HG02798 (cell line): Measurements from ENCODE around the gene LYPD5.
"Not testable (repeated sequence)": the region's sequence is repeated elsewhere in the genome, so short reads cannot be mapped to it uniquely, and the experiment has no call there.

Source experiments
- ATAC-seq: cut with Tn5 transposase; IDR thresholded peaks from one replicate; pipeline ENCODE4 v1.9.1; 2021; ENCODE audit warnings: mild to moderate bottlenecking; ENCODE audit not compliant: unreplicated experiment, poor library complexity

LYPD5 gene

DNA sequence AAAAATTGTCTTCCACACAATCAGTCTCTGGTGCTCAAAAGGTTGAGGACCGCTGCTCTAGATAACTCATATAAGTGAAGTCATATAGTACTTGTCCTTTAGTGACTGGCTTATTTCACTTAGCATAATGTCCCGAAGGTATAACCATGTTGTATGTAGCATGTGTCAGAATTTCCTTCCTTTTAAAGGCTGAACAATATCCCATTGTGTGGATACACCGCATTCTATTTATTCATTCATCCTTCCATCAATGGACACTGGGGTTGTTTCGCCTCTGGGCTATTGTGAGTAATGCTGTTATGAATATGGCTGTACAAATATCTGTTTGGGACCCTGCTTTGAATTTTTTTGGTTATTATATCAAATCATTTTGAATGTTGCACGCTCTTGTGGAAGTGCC is 4.6 kb upstream of the LYPD5 start:
- ATAC-seq = no peak

DNA sequence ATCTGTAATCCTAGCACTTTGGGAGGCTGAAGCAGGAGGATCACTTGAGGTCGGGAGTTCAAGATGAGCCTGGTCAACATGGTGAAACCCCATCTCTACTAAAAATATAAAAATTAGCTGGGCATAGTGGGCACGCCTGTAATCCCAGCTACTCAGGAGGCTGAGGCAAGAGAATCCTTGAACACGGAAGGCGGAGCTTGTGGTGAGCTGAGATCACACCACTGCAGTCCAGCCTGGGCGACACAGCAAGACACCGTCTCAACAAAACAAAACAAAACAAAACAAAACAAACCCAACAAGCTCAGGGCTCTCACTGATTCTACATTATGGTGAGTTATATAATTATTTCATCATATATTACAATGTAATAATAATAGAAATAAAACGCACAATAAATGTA is 4.2 kb upstream of the LYPD5 start:
- ATAC-seq = not testable (repeated sequence)

DNA sequence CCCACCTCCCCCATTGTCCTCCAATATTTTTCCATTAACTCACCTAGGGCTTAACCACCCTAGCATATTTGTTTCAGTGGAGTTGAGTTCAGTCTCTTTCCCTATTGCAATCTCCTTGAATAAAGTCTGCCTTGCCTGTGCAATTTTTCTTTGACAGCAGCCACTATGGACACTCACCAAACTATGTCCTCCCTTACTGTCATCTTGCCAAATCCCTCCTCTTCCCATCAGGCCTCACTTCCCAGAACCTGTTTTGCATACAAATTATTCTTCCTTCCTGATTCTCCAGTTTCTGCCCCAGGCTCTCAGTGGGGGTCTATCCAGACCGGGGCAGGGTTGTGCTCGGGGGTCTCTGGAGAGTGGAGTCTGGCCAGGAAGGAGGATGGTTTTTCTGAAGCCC is 2.2 kb upstream of the LYPD5 start:
- ATAC-seq = no peak

DNA sequence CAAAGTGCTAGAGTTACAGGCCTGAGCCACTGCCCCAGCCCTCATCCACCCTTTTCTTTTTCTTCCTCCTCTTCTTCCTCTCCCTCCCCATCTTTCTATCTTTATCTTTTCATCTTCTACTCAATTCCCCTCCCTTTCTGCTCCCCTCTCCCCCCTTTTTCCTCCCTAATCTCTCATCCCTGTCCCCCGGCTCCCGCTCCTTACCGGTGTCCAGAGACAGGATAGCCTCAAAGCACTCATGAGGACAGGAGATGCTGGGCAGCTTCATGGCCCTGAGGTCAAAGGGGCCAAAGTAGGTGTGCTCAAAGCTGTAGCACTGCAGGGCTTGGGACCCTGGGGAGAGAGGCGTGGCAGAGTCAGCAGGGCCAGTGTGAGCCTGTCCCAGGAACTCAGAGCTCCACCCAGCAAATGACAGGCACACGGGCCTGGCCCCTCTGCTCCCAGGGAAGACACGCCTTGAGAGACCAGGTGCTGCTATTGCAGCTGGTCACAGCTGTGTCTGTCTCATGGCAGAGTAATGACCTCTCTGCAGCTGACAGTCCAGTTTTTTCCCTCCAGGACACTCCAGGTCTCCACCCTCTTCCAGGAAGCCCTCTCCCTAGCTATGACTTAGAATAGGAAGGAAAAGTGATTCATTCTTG is 2.6 kb downstream of the LYPD5 start:
- ATAC-seq = no peak

DNA sequence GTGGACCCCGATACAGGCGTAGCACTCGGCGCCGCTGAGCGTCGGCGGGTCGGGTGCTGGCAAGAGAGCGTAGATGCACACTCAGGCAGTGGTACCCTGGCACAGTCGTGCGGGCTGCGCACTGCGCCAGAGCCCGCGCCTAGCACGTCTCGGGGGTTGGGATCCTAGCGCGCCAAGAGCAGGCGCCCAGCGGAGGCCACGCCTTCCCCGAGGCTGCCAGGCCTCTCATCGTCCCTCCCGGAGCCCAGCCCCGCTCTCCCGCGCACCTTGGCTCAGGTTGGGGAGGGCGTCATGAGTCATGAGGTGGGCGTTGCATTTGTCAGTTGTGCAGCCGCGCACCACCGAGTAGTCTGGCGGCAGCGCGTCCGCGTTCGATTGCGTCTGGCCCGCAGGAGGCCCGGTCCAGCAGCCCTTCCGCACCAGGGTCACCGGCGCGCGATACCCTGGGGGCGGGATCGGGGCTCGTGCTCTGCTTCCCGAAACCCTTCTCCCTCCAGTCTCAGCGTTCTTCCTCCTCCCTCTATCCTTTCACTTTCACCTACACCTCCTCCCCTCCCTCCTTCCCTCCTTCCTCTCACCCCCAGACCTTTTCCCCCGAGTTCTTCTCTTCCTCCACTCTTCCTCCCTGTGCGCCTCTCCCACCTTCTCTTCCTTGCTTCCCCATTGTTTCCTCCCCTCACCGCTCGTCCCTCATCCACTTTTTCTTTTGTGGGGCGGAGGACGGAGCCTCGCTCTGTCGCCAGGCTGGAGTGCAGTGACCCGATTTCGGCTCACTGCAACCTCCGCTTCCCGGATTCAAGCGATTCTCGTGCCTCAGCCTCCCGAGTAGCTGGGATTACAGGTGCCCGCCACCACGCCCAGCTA is 3.5 kb downstream of the LYPD5 start:
- no peak for ATAC-seq

DNA sequence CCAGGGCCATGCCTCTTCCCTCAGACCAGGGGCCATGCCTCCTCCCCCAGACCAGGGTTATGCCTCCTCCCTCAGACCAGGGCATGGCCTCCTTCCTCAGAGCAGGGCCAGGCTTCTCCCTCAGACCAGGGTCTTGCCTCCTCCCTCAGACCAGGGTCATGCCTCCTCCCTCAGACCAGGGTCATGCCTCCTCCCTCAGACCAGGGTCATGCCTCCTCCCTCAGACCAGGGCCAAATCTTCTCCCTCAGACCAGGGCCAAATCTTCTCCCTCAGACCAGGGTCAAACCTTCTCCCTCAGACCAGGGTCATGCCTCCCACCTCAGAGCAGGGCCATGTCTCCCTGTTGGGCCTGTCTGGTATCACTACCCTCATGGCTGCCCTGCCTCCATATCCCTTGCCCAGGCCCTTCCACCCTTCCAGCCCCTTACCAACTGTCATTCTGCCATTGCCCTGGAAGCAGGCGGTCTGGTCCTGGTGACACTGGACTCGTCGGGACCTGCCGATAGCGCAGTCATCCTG is 4.2 kb downstream of the LYPD5 start:
- ATAC-seq = no peak

DNA sequence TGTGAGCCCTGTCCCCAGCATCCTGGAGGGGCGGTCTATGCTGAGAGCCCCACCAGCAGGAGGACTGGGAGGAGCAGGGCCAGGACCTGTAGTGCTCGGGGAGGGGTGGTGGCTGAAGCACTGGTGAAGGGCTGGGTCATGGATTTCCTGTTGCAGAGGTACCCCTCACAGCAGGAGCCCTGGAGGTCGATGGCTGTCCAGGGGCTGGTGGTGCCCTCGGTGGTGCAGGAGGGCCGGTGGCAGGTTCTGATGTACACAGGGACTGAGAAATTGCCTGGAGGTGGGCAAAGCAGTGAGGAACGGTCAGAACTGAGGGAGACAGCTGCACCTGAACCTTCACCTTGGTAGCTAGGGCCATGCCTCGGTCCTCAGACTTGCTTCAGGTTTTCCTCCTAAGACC is 4.7 kb downstream of the LYPD5 start:
- ATAC-seq = no peak

DNA sequence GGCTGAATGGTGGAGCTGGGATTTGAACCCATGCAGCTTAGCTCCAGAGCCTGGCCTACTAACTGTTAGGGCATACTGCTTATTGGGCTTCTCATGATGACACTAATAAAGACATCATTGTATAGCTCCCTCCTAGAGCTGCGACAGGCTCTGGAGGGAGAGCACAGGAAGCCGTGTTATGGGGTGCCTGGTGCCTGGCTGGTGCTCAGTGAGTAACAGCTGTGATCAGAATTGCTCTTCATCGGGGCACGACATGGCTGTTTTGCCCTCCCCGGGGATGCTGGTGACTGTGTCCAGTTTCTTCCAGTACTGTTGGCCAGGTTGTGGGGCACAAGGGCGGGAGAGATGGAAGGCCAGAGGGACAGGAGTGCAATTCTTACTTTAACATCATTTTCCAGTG is 5.1 kb downstream of the LYPD5 start:
- no peak for ATAC-seq

DNA sequence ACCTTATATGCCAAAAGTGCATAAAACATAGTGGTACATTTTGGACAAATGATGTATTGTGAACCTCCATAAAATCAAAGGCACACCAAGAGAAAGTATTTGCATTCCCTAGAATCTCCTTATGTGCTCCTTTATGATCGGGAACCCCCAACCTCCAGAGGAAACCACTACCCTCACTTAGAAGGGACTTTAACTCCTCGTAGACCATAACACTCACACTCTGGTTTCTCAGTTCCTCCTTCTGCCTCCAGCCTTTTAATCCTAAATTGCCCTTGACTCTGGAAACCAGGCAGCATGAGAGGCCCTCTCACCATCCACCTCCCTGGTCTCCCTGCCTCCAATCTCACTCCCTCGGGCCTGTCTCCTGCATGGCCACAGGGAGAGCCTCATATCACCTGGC is 11.7 kb downstream of the LYPD5 start:
- no peak for ATAC-seq

DNA sequence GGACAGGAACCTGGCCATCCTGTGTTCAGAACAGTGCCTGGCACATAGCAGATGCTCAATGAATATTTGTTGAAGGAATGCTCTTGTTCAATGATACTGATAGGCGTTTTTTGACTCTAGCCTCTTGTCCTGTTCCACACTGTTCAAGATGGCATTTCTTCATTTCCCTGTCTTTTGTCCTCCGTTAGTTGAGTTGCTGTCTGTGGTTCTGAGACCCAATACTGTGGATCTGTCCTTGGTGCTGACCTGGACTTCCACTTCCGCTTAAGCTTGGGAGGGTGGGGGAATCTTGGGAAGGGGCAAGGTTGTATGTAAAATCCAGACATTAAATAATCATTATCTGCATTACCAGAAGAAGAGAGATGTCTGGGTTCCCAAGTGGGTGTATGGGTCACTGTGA is 13.2 kb downstream of the LYPD5 start:
- no peak for ATAC-seq

DNA sequence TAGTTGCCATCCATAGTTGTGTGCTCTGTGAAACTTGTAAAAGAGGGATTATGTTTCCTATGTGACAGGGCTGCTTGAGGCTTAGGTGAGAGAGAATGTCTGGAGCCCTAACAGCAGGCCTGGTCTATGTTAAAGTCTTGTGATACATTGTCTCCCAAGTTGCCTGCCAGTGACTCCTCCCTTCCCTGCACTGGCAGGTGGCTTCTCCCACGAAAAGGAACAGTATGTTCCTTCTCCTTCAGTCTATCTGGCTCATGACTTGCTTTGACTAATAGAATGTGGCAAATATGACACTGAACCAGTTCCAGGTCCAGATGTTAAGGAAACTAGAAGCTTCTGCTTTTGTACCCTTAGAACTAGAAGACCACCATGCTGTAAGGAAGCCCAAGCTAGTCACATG is 15.6 kb downstream of the LYPD5 start:
- no peak for ATAC-seq

DNA sequence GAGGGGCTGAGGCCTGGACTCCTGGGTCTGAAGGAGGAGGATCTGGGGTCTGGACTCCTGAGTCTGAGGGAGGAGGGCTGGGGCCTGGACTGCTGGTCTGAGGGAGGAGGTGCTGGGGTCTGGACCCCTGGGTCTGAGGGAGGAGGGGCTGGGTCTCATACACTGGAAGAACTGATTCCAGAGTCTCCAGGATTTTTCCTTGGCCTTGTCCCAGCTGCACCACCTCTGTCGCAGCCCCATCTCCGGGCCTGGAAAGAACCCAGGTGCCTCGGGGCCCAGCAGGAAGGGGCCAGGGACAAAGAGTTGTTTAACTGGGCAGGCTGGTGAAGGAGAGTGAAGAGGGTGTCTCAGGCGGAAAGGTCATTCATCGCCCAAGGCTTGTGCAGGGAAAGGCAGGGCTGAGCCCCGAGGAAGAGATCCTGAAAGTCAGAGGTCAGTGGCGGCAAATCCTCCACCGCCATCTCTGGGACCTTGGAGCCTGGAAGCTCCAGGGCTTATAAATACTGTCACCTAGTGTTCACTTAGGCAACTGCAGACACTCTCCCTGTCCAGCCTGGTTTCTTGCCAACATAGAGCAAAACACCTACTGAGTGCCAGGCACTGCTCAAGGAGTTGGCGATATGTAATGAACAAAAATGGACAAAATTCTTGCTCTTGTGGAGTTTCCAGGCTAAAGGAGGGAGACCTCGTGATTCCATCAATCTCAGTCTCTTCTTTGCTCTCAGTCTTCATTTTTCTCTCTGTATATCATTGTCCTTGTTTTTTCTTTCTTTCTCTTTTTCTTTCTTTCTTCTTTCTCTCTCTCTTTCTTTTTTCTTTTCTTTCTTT is 17.1 kb downstream of the LYPD5 start:
- peak; percentile 36 for ATAC-seq

DNA sequence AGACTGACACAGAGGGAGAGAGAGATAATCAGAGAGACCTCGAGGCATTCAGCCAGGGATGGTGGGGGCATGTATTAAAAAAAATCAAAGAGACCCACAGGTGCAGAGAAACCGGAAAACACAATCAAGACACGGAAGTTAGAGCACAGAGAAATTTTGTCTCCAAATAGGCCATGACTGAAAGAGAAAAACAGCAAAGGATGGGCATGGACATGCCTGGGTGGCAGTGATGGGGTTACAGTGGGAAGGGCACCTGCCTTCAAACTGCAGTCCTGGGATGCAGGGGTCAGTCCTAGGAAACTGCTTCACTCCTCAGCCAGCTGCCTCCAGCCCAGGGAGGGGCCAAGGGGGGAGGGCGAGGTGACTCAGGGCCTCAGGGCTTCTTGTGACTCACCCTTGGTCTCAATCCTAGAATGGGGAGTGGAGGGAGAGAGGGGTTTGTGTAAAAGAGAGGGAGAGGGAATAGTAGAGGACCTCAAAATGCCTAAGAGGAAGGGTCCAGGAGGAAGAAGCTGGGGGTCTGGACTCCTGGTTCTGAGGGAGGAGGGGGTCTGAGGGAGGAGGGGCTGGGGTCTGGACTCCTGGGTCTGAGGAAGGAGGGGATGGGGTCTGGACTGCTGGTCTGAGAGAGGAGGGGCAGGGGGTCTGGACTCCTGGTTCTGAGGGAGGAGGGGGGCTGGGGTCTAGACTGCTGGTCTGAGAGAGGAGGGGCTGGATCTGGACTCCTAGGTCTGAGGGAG is 17.8 kb downstream of the LYPD5 start:
- ATAC-seq = no peak

DNA sequence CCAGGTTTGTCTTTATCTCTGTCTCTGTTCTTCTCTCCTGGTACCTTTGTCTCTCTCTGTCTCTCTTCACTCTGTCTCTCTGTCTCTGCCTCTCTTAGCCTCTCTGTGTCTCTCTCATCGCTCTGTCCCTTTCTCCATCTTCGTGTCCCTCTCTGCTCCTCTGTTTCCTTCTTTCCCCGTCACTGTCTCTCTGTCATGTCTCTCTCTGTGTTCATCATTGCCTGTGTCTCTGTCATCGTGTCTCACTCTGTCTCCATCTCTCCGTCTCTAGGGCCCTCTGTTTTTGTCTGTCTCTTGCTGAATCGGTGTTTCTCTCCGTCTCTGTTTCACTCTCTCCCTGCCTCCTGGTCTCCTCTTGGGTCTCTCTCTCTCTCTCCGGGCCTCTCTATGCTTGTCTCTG is 18.6 kb downstream of the LYPD5 start:
- no peak for ATAC-seq

DNA sequence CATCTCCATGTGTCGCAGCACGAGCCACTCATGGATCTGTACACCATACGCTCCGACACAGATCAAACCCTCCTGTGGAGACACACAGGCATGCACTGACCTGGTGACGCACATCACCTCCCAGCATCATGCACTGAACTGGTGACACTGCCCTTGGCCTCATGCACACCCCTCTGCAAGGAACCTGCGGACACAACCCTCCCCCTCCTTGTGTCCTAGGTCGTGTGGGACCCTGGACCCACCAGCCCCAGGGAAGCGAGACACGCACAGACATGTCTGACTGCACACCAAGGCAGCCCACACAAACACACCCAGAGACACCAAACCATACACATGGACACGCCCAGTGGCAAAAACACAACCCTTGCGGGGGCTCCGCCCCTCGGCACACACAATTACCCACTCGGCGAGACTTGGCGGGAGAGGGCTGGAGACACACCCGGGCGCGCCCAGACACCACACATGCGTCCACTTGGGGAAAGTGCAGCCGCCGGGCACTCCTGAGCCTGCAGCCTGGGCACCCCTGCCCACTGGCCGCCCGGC is 19.5 kb downstream of the LYPD5 start:
- peak; percentile 30 for ATAC-seq

DNA sequence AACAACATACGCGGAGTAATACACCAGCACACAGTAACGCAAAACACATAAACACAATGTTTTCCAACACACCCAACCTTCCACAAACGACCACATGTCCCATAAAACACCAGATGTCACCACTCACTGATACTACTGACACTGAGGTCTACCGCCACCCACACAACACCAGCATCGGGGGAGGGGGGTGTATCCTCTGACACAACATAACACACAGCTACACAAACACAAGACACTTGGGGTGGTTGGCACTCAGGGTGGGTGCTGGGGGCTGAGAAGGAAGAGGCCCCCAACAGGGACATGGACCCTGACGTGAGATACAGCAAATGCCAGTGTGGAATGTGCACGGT is 20.0 kb downstream of the LYPD5 start:
- ATAC-seq = no peak

DNA sequence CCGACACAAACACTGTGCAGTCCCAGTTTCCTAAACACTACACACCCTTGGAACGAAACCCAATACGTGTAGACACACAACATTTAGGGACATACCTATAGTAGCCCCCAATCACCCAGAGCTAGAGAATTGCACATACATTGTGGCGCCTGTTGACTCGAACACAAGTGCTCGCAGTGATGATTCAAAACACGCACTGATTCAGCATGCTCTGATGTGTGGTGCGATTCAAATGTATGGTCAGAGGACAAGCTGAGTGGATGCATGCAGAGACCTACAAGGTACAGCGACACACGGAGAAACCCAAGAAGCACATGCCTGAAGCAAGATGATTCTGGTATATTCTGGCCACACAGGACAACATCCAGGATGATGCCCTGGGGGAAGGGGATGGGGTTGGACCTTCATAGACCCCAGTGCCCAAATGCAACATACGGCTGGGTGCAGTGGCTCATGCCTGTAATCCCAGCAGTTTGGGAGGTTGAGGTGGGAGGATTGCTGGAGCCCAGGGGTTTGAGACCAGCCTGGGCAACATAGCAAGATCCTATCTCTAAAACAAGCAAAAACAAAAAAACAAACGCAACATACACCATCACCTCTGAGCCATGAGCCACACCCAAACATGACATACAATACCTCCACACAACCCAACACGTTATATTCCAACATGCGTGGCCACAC is 20.5 kb downstream of the LYPD5 start:
- ATAC-seq = no peak

DNA sequence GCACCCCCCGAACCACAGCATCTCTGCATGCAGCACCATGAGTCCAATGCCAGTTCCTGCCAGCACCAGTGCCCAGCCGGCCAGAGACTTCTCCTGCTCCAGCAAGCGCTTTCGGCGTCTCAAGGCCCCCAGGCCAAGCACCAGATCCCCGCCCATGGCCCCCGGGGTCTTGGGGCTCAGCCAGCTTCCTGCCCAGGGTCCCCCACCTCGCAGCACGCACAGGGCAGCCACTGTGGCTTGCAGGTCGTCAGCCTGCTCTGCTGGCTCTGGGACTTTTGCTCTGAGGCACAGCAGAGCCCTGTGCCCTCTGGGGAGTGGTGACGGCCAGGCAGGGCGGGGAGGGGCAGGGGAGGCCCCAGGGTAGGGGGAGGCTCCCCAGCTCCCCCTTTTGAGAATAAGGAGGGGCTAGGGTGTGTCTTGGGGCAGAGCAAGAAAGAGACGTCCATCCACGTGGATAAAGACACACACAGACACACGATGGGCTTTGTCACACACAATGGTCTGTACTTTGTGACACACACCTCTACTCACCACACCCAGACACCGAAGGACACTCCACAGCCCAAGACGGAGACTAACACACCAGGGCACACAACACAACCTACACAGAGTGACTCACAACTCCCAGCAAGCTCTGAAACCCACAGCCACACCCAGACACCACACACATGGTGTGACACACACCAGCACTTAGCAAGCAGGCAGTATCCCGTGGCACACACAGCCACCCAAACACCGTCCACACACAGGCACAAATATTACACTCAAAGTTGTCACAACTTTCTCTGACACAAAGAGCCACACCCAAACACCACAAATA is 21.3 kb downstream of the LYPD5 start, which contains the start of gene KCNN4:
TSS of gene KCNN4 (minus strand) at position 268 of the 820 bp plus-strand sequence. CDS start at position 156, 112 bp downstream.
- ATAC-seq = peak; percentile 42

DNA sequence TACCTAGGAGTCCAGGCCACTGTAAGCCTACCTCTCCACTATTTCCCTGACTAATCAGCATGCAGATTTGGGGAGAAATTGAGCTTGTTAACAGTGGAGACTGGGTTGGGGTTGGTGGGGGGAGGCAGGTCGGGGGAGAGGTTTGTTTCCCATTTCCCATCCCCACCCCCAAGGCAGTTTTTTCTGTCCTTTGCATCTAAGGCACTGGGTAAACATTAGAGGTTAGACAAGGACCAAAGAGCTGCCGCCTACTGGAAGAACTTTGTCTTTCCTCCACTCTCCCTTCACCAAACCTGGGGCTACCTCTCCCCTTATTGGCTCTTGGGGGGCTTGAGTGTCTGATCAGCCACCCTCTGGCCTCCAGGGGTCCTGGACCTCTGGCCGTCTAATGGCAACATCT is 22.4 kb downstream of the LYPD5 start:
- ATAC-seq = no peak
